HepG2 (cell line): ENCODE measurements around the gene CUL9. TPM values are rescaled to one million over a fixed set of nuclear protein-coding genes. Genes with fewer than 3 reads are reported as not detected.
A peak's percentile ranks its signal among the peaks of the same experiment; 100 is the strongest.

Experiments
- ATAC-seq: fragments of 200-7000 bp; cut with Tn5 transposase; 3 replicates; pipeline ENCODE4 v1.9.1; 2020; ENCODE audit warnings: mild to moderate bottlenecking, moderate library complexity
- BruUV-seq: library from RNA; stranded (reverse); fragments of 400-500 nt; replicated peaks from 2 replicates; lab custom pipeline; 2021; lab: Mats Ljungman, UMichigan
- CTCF ChIA-PET: fragments of 300-600 bp; formaldehyde crosslinking; extraction: SDS; loops from one replicate; lab custom pipeline; 2021; ENCODE audit warnings: low total read pairs, inconsistent platforms, low intra/inter-chr PET ratio; lab: Yijun Ruan, JAX
- POLR2A ChIA-PET: fragments of 350-600 bp; sonication (Branson Sonifier 250); formaldehyde crosslinking; loops from one replicate; lab custom pipeline; 2020; ENCODE audit warnings: antibody characterized with exemption, inconsistent platforms; lab: Yijun Ruan, JAX
- DNase-seq: peaks from one replicate; pipeline ENCODE4 v3.0.0-alpha.2; 2015; ENCODE audit warnings: low spot score
- FAIRE-seq: peaks from 3 replicates; lab custom pipeline; 2011; peaks lifted over from hg19 to GRCh38; lab: Jason Lieb, UNC
- H2AFZ ChIP-seq: one replicate; pipeline ENCODE4 v1.6.1; 2011; ENCODE audit warnings: low read length, inconsistent platforms
- H3K27ac ChIP-seq: fragments of 300-600 bp; 3 replicates; pipeline ENCODE4 v1.8.0; 2011; ENCODE audit warnings: mixed run types, mild to moderate bottlenecking, mixed read lengths, low read length, inconsistent platforms; ENCODE audit not compliant: insufficient read depth; ENCODE audit errors: extremely low read length
- H3K27me3 ChIP-seq, 2 experiments: fragments of 200-600 bp in 1 of 2; 2 replicates in 1 of 2; 3 replicates in 1 of 2; pipeline versions ENCODE4 v1.6.0 to v1.8.0; 2011; ENCODE audit warnings: low read length in 2 of 2, mild to moderate bottlenecking in 2 of 2, moderate library complexity in 2 of 2, inconsistent platforms in 1 of 2; ENCODE audit not compliant: insufficient read depth in 2 of 2, control insufficient read depth in 1 of 2
- H3K36me3 ChIP-seq, 2 experiments: fragments of 200-600 bp in 1 of 2; replicated peaks in 1 of 2; 2 replicates in 1 of 2; 3 replicates in 1 of 2; pipeline versions ENCODE4 v1.5.1 to v1.8.0; 2011; ENCODE audit warnings: low read length in 2 of 2, inconsistent platforms in 1 of 2; ENCODE audit not compliant: insufficient read depth in 2 of 2, control insufficient read depth in 1 of 2
- H3K4me1 ChIP-seq: 2 replicates; pipeline ENCODE4 v1.5.1; 2012; ENCODE audit warnings: low read length, inconsistent platforms; ENCODE audit not compliant: insufficient read depth
- H3K4me2 ChIP-seq: 2 replicates; pipeline ENCODE4 v1.6.0; 2011; ENCODE audit warnings: low read depth, low read length, inconsistent platforms
- H3K4me3 ChIP-seq, 3 experiments: fragments of 200-600 bp in 1 of 3; sonication (generic), shearing (Covaris generic) in 1 of 3; replicated peaks in 1 of 3; 2 replicates each; pipeline ENCODE4 v1.5.1; 2011 to 2016; ENCODE audit warnings: low read length in 3 of 3, inconsistent platforms in 2 of 3, low read depth in 2 of 3, mild to moderate bottlenecking in 2 of 3, control low read depth in 1 of 3, mixed read lengths in 1 of 3; ENCODE audit not compliant: insufficient read depth in 1 of 3
- H3K79me2 ChIP-seq: one replicate; pipeline ENCODE4 v1.6.1; 2011; ENCODE audit warnings: low read length, inconsistent platforms; ENCODE audit not compliant: insufficient read depth
- H3K9ac ChIP-seq: 2 replicates; pipeline ENCODE4 v1.6.0; 2011; ENCODE audit warnings: mild to moderate bottlenecking, low read depth, low read length, inconsistent platforms; ENCODE audit not compliant: insufficient read depth
- H3K9me3 ChIP-seq: 2 replicates; pipeline ENCODE4 v1.5.1; 2012; ENCODE audit warnings: mild to moderate bottlenecking, low read length
- H4K20me1 ChIP-seq: 2 replicates; pipeline ENCODE4 v1.6.0; 2011; ENCODE audit warnings: inconsistent platforms, mild to moderate bottlenecking, low read length, moderate library complexity; ENCODE audit not compliant: insufficient read depth
- HDAC2 ChIP-seq: sonication (generic); formaldehyde crosslinking; IDR thresholded peaks from 2 replicates; pipeline ENCODE4 v1.4.0; 2020; ENCODE audit warnings: missing genetic modification reagents
- HMG20A ChIP-seq: IDR thresholded peaks from 2 replicates; pipeline ENCODE4 v1.6.1; 2016; ENCODE audit warnings: borderline replicate concordance
- MTA3 ChIP-seq: sonication (generic); formaldehyde crosslinking; IDR thresholded peaks from 2 replicates; pipeline ENCODE4 v1.4.0; 2020; ENCODE audit warnings: missing genetic modification reagents
- NCOR1 ChIP-seq: fragments of 200-600 bp; sonication (generic); IDR thresholded peaks from 2 replicates; pipeline ENCODE4 v1.7.0; 2017; ENCODE audit warnings: antibody characterized with exemption, low read length, borderline replicate concordance
- NRL ChIP-seq: sonication (generic); formaldehyde crosslinking; IDR thresholded peaks from 2 replicates; pipeline ENCODE4 v1.5.0; 2020; ENCODE audit warnings: missing genetic modification reagents, mild to moderate bottlenecking, moderate library complexity, borderline replicate concordance
- POLR2A ChIP-seq, 2 experiments: IDR thresholded peaks; 2 replicates each; pipeline ENCODE4 v1.6.1; 2011; ENCODE audit warnings: low read depth in 2 of 2, low read length in 2 of 2, mild to moderate bottlenecking in 1 of 2, moderate library complexity in 1 of 2; ENCODE audit not compliant: insufficient read depth in 1 of 2
- TOE1 ChIP-seq: sonication (generic); formaldehyde crosslinking; IDR thresholded peaks from 2 replicates; pipeline ENCODE4 v1.4.0; 2020; ENCODE audit warnings: mild to moderate bottlenecking, missing genetic modification reagents
- ZNF282 ChIP-seq: fragments of 450-650 bp; IDR thresholded peaks from 2 replicates; pipeline ENCODE4 v1.6.1; 2018; ENCODE audit not compliant: partially characterized antibody
- ZNF713 ChIP-seq: sonication (generic); formaldehyde crosslinking; IDR thresholded peaks from 2 replicates; pipeline ENCODE4 v1.4.0; 2020; ENCODE audit warnings: mild to moderate bottlenecking, missing genetic modification reagents
- WGBS: methylation state at CpG from one replicate; pipeline ENCODE4 v1.1.6; 2017; ENCODE audit warnings: low lambda C conversion rate; 5-methylcytosine and 5-hydroxymethylcytosine counted together
- in situ Hi-C: cut with HindIII; loops from 2 replicates; pipeline ENCODE4 v1.10.0; 2017; ENCODE audit warnings: low pct_unique_long_range_greater_than_20kb; ENCODE audit not compliant: extremely low pct_ligation_motif_present
- intact Hi-C: fragments of 100-400 bp; cut with micrococcal nuclease; formaldehyde crosslinking; loops from one replicate; pipeline ENCODE4 v1.10.0; 2022; ENCODE audit not compliant: unreplicated experiment
- polyA plus RNA-seq, 8 experiments: library from polyadenylated mRNA; depleted of rRNA in 3 of 8; stranded (reverse) in 7 of 8; unstranded in 1 of 8; fragments of >200 nt; fragmentation: Illumina TruSeq in 4 of 8; extraction: Trizol in 4 of 8; gene quantifications; 2 replicates each; pipeline versions ENCODE4 v1.2.1 to v1.2.3, GENCODE V29; 2011 to 2016; ENCODE audit warnings: low read depth in 4 of 8, missing spikeins in 1 of 8, mixed read lengths in 1 of 8; ENCODE audit not compliant: insufficient read depth in 1 of 8
- total RNA-seq, 5 experiments: library from RNA; depleted of rRNA; stranded (reverse); fragments of >200 nt; fragmentation: Illumina TruSeq; extraction: Trizol; gene quantifications; 2 replicates each; pipeline ENCODE4 v1.2.3, GENCODE V29; 2016; ENCODE audit warnings: low read depth in 1 of 5
- TF ChIP-seq, protein P1 (sequence below): sonication (generic); formaldehyde crosslinking; IDR thresholded peaks from 2 replicates; pipeline ENCODE4 v1.4.0; 2020; ENCODE audit warnings: mild to moderate bottlenecking, missing genetic modification reagents
- TF ChIP-seq, protein P2 (sequence below): sonication (generic); formaldehyde crosslinking; IDR thresholded peaks from 2 replicates; pipeline ENCODE4 v1.8.0; 2022; ENCODE audit warnings: mild to moderate bottlenecking, missing genetic modification reagents, moderate library complexity

Gene CUL9
- total and polyA plus RNA-seq, 2 of the 13 experiments (the other 11 are each of a cell fraction or from before 2014, with no cell fraction given) = 11.4 to 13.7 TPM

DNA sequence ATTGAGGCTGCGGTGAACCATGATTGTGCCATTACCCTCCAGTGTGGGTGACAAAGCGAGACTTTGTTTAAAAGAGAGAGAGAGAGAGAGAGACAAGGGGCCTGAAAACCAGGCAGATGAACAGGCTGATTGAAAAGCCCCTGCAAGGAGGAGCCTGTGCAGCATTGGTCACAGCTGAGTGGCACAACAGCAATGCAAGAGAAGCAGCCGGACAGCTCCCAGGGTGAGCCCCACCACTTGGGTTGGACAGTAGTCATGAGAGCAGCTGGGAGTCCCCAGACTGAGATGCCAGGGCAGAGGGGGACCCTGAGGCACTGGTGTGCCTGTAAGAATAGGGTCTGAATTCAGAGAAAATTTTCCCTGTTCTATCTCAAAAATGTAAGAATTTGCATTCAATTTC, 37.1 kb downstream of the CUL9 start:
- Histone ChIP-seq H3K4me2 (no peak overlapping the region), H3K79me2 (no peaks in the 10 kb centered on the region), H3K27me3 (no peaks in the 10 kb centered on the region), H3K9me3 (no peaks in the 10 kb centered on the region), H3K36me3 (peaks cover 0 to 3% of the 10 kb centered on the region in 2 experiments; a peak in 1 of 5 replicates), H3K27ac (no peak overlapping the region), H2AFZ (no peak overlapping the region), H4K20me1 (no peaks in the 10 kb centered on the region)
- ChIA-PET POLR2A (no interaction called here), CTCF (no interaction called here)
- WGBS = 98% methylated on average over 3 of the region's 3 CpGs
- BruUV-seq = no TSS peak
- in situ Hi-C loops = no loop called here
- ATAC-seq = peak; percentile 6; the same call in 1 of the 3 replicates
- TF ChIP-seq POLR2A (IDR thresholded peaks at IDR 0.05; ENCODE audit: insufficient read depth in 1 of 2, low read depth in 2 of 2, low read length in 2 of 2) (0 out of 4 replicates have a peak, but pooled peaks of 1 of the 2 experiments have one; percentile 2), NRL (CRISPR knock-in tag) (no peak)
- TF ChIP-seq, all 625 proteins: peak for 1
- Histone ChIP-seq H3K4me1 (0 out of 2 replicates have a peak, but pooled peaks cover 2% of the 10 kb centered on the region), H3K4me3 (no peak overlapping the region), H3K9ac (no peak overlapping the region)
- DNase-seq (no peak), FAIRE-seq (no peak)
- intact Hi-C loops = no loop called here

DNA sequence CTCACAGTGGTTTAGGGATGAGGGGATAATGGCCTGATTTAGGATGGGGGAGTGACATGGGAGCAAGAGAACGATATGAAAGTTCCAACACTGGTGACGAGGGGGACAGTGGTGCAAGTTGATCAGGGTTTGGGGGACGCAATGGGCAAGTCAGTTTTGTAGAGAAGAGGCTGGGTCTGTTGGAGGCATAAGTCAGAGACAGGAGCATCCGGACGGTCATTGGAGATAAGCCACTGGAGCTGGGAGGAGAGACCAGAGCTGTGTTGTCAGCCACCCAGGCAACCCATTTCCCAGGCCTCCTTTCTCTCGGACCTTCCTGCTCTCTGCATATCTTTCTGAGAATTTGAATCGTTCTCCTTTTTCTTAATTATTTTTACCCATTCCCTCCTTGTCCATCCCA, 37.8 kb downstream of the CUL9 start:
- H3K27ac ChIP-seq = no peak overlapping the region
- peaks cover 0 to 4% of the 10 kb centered on the region in 2 experiments; a peak in 1 of 5 replicates for H3K36me3 ChIP-seq
- intact Hi-C loops = no loop called here
- H3K27me3 ChIP-seq = no peaks in the 10 kb centered on the region
- no peaks in the 10 kb centered on the region for H3K79me2 ChIP-seq
- ChIA-PET CTCF (no interaction called here), POLR2A (interaction anchor here (1.3 kb wide), 1 partner anchor 9 kb away, joined by 11 read pairs; the partner anchor contains the start of gene DNPH1)
- BruUV-seq = no TSS peak
- 86% methylated on average over 7 of the region's 7 CpGs for WGBS
- H3K9me3 ChIP-seq = no peaks in the 10 kb centered on the region
- no peak overlapping the region for H3K9ac ChIP-seq
- DNase-seq (no peak), ATAC-seq (no peak), FAIRE-seq (no peak)
- H3K4me1 ChIP-seq = peaks cover 9% of the 10 kb centered on the region; the same call in 1 of the 2 replicates
- no peak overlapping the region for H3K4me2 ChIP-seq
- in situ Hi-C loops = no loop called here
- TF ChIP-seq TOE1 = no peak
- no peak for TF ChIP-seq ZNF713 (CRISPR knock-in tag)
- TF ChIP-seq, protein P1, sequence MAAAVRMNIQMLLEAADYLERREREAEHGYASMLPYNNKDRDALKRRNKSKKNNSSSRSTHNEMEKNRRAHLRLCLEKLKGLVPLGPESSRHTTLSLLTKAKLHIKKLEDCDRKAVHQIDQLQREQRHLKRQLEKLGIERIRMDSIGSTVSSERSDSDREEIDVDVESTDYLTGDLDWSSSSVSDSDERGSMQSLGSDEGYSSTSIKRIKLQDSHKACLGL (CRISPR knock-in tag) = no peak
- TF ChIP-seq POLR2A (IDR thresholded peaks at IDR 0.05; ENCODE audit: insufficient read depth in 1 of 2, low read depth in 2 of 2, low read length in 2 of 2) = no peak
- TF ChIP-seq HMG20A (CRISPR knock-in tag) = no peak
- no peak for TF ChIP-seq ZNF282
- TF ChIP-seq, protein P2, sequence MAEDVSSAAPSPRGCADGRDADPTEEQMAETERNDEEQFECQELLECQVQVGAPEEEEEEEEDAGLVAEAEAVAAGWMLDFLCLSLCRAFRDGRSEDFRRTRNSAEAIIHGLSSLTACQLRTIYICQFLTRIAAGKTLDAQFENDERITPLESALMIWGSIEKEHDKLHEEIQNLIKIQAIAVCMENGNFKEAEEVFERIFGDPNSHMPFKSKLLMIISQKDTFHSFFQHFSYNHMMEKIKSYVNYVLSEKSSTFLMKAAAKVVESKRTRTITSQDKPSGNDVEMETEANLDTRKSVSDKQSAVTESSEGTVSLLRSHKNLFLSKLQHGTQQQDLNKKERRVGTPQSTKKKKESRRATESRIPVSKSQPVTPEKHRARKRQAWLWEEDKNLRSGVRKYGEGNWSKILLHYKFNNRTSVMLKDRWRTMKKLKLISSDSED = no peak
- TF ChIP-seq HDAC2 = no peak
- TF ChIP-seq MTA3 (CRISPR knock-in tag) = no peak
- TF ChIP-seq NCOR1 = no peak
- H2AFZ ChIP-seq = no peak overlapping the region
- H4K20me1 ChIP-seq = no peaks in the 10 kb centered on the region
- H3K4me3 ChIP-seq = no peak overlapping the region
